Measurements from ENCODE around the gene STC2.
A peak's percentile ranks its signal among the peaks of the same experiment; 100 is the strongest.

STC2 gene

GRCh38 chr5:173310218-173310769, 17.9 kb downstream of the STC2 start:
- Histone ChIP-seq H3K4me1 (peaks cover 0 to 23% (median 17%) of the 10 kb centered on the region in 4 donors), H3K36me3 (no peaks in the 10 kb centered on the region), H3K9me3 (peaks cover 0 to 6% (median 0%) of the 10 kb centered on the region in 3 donors), H3K27me3 (no peaks in the 10 kb centered on the region), H3K4me3 (peak overlapping the region in 1 of 2 donors; percentile 9), H3K27ac (peak overlapping the region; percentile 68 to 83)
- DNase-seq, result no peak
- TF ChIP-seq CTCF (IDR thresholded peaks at IDR 0.05), result no peak
- intact Hi-C loops (cut with DNase I; ENCODE audit: low total_unique reads), result no loop called here

- Histone ChIP-seq H3K4me3 (no peak overlapping the region), H3K9me3 (peaks cover 0 to 6% (median 0%) of the 10 kb centered on the region in 3 donors), H3K27ac (peak overlapping the region in 1 of 2 donors; percentile 83), H3K27me3 (no peaks in the 10 kb centered on the region), H3K4me1 (peaks cover 0 to 21% (median 15%) of the 10 kb centered on the region in 4 donors), H3K36me3 (no peaks in the 10 kb centered on the region)
- intact Hi-C loops (cut with DNase I; ENCODE audit: low total_unique reads), result no loop called here
- no peak for TF ChIP-seq CTCF (IDR thresholded peaks at IDR 0.05)
- no peak for DNase-seq
Observed at GRCh38 chr5:173309731-173310130, 18.5 kb downstream of the STC2 start.

GRCh38 chr5:173308226-173308625, 20.0 kb downstream of the STC2 start:
- no peak overlapping the region for H3K27ac ChIP-seq
- H3K27me3 ChIP-seq, result no peaks in the 10 kb centered on the region
- DNase-seq, result no peak
- intact Hi-C loops (cut with DNase I; ENCODE audit: low total_unique reads), result no loop called here
- peaks cover 0 to 21% (median 15%) of the 10 kb centered on the region in 4 donors for H3K4me1 ChIP-seq
- no peak for TF ChIP-seq CTCF (IDR thresholded peaks at IDR 0.05)
- peaks cover 0 to 6% (median 0%) of the 10 kb centered on the region in 3 donors for H3K9me3 ChIP-seq
- H3K4me3 ChIP-seq, result no peak overlapping the region
- H3K36me3 ChIP-seq, result no peaks in the 10 kb centered on the region

GRCh38 chr5:173307695-173308094, 20.5 kb downstream of the STC2 start:
- Histone ChIP-seq H3K27me3 (no peaks in the 10 kb centered on the region), H3K4me1 (peaks cover 0 to 22% (median 15%) of the 10 kb centered on the region in 4 donors), H3K36me3 (no peaks in the 10 kb centered on the region), H3K9me3 (peaks cover 0 to 6% (median 0%) of the 10 kb centered on the region in 3 donors), H3K4me3 (no peak overlapping the region), H3K27ac (no peak overlapping the region)
- intact Hi-C loops (cut with DNase I; ENCODE audit: low total_unique reads), result no loop called here
- no peak for DNase-seq
- TF ChIP-seq CTCF (IDR thresholded peaks at IDR 0.05), result no peak

GRCh38 chr5:173306695-173307094, 21.5 kb downstream of the STC2 start:
- H3K27ac ChIP-seq, result no peak overlapping the region
- H3K36me3 ChIP-seq, result no peaks in the 10 kb centered on the region
- H3K9me3 ChIP-seq, result peaks cover 0 to 6% (median 0%) of the 10 kb centered on the region in 3 donors
- no peaks in the 10 kb centered on the region for H3K27me3 ChIP-seq
- no peak overlapping the region for H3K4me3 ChIP-seq
- intact Hi-C loops (cut with DNase I; ENCODE audit: low total_unique reads), result no loop called here
- no peak for DNase-seq
- TF ChIP-seq CTCF (IDR thresholded peaks at IDR 0.05), result no peak
- peaks cover 0 to 28% (median 15%) of the 10 kb centered on the region in 4 donors for H3K4me1 ChIP-seq
